A549 (cell line): ENCODE results near the gene TIAM2.

Experiments
- CEBPB ChIP-seq, 2 experiments: fragments of >200 bp in 1 of 2; sonication (Bioruptor Twin) in 1 of 2; formaldehyde crosslinking in 1 of 2; IDR thresholded peaks; 2 replicates each; pipeline ENCODE4 v1.6.1; 2012 to 2016
- RAD21 ChIP-seq, 2 experiments: fragments of >200 bp in 1 of 2; sonication (Bioruptor Twin) in 1 of 2; formaldehyde crosslinking in 1 of 2; IDR thresholded peaks in 1 of 2; conservative IDR thresholded peaks in 1 of 2; 2 replicates in 1 of 2; 3 replicates in 1 of 2; pipeline ENCODE4 v1.6.1; 2012 to 2018; ENCODE audit warnings: inconsistent platforms in 1 of 2
- TF ChIP-seq, protein P1 (sequence below): fragments of >200 bp; sonication (Bioruptor Twin); formaldehyde crosslinking; IDR thresholded peaks from 3 replicates; pipeline ENCODE4 v1.5.1; 2016

DNA sequence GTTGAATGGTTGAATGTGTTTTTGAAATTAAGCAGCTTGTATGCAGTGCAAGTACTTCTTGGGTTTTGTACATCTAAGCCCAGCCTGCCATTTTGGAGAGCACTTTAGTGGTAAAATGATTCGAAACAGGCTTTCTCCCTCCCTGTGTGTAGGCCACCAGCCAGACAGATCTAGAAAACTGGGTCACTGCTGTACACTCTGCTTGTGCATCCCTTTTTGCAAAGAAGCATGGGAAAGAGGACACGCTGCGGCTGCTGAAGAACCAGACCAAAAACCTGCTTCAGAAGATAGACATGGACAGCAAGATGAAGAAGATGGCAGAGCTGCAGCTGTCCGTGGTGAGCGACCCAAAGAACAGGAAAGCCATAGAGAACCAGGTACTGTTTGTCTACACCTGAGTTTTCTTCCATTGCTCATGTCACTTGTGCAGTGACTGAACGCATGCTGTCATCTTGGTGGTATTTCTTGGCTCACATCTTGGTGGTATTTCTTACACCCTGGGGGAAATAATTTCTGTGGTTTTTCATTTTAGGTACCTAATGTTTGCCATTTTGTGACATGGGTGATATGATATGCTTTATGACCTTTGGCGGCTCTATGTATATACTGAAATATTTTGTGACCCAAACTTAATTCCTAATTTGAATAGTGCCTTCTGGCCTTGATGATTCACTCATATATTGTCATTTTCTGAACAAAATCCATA lies 153.0 kb downstream of the TIAM2 start:
- TF ChIP-seq, protein P1, sequence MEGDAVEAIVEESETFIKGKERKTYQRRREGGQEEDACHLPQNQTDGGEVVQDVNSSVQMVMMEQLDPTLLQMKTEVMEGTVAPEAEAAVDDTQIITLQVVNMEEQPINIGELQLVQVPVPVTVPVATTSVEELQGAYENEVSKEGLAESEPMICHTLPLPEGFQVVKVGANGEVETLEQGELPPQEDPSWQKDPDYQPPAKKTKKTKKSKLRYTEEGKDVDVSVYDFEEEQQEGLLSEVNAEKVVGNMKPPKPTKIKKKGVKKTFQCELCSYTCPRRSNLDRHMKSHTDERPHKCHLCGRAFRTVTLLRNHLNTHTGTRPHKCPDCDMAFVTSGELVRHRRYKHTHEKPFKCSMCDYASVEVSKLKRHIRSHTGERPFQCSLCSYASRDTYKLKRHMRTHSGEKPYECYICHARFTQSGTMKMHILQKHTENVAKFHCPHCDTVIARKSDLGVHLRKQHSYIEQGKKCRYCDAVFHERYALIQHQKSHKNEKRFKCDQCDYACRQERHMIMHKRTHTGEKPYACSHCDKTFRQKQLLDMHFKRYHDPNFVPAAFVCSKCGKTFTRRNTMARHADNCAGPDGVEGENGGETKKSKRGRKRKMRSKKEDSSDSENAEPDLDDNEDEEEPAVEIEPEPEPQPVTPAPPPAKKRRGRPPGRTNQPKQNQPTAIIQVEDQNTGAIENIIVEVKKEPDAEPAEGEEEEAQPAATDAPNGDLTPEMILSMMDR, result no peak
- TF ChIP-seq RAD21 (conservative IDR thresholded peaks at IDR 0.05 in 1 of 2, IDR thresholded peaks at IDR 0.05 in 1 of 2), result no peak
- no peak for TF ChIP-seq CEBPB (IDR thresholded peaks at IDR 0.05)
